GM23248 (cell line): ENCODE measurements around the gene SYPL2. TPM values are rescaled to one million over a fixed set of nuclear protein-coding genes. Genes with fewer than 3 reads are reported as not detected.

ENCODE experiments used
- DNase-seq: peaks from one replicate; pipeline ENCODE4 v3.0.0-alpha.2; 2015
- H2AFZ ChIP-seq: fragments of 200-600 bp; sonication (generic); 2 replicates; pipeline ENCODE4 v1.6.1; 2016; ENCODE audit warnings: antibody characterized with exemption
- H3F3A ChIP-seq: fragments of 200-600 bp; sonication (generic); 2 replicates; pipeline ENCODE4 v1.6.1; 2016; ENCODE audit warnings: mild to moderate bottlenecking, antibody characterized with exemption, mixed run types; ENCODE audit not compliant: insufficient read depth
- H3K27ac ChIP-seq: fragments of 200-600 bp; sonication (generic); 2 replicates; pipeline ENCODE4 v1.5.1; 2016; ENCODE audit warnings: mild to moderate bottlenecking
- H3K27me3 ChIP-seq: fragments of 200-600 bp; sonication (generic); replicated peaks from 2 replicates; pipeline ENCODE4 v1.6.1; 2016; ENCODE audit warnings: mild to moderate bottlenecking; ENCODE audit not compliant: insufficient read depth
- H3K36me3 ChIP-seq: fragments of 200-600 bp; sonication (generic); 2 replicates; pipeline ENCODE4 v1.6.1; 2016; ENCODE audit warnings: low read depth, mild to moderate bottlenecking
- H3K4me1 ChIP-seq: fragments of 200-600 bp; sonication (generic); 2 replicates; pipeline ENCODE4 v1.6.1; 2016; ENCODE audit warnings: mild to moderate bottlenecking; ENCODE audit not compliant: insufficient read depth
- H3K4me2 ChIP-seq: fragments of 200-600 bp; sonication (generic); one replicate; pipeline ENCODE4 v1.6.1; 2016; ENCODE audit warnings: mild to moderate bottlenecking; ENCODE audit not compliant: unreplicated experiment
- H3K4me3 ChIP-seq: fragments of 200-600 bp; sonication (generic); 2 replicates; pipeline ENCODE4 v1.5.1; 2016; ENCODE audit warnings: mild to moderate bottlenecking
- H3K79me2 ChIP-seq: fragments of 200-600 bp; sonication (generic); 2 replicates; pipeline ENCODE4 v1.6.1; 2016; ENCODE audit warnings: mild to moderate bottlenecking; ENCODE audit not compliant: insufficient read depth
- H3K9ac ChIP-seq: fragments of 200-600 bp; sonication (generic); 2 replicates; pipeline ENCODE4 v1.6.1; 2016; ENCODE audit warnings: mild to moderate bottlenecking
- H3K9me2 ChIP-seq: fragments of 200-600 bp; sonication (generic); 2 replicates; pipeline ENCODE4 v1.6.1; 2016; ENCODE audit warnings: mixed run types, mild to moderate bottlenecking, moderate library complexity; ENCODE audit not compliant: insufficient read depth
- H3K9me3 ChIP-seq: fragments of 200-600 bp; sonication (generic); one replicate; pipeline ENCODE4 v1.6.1; 2017; ENCODE audit warnings: low read depth
- H4K20me1 ChIP-seq: fragments of 200-600 bp; sonication (generic); 2 replicates; pipeline ENCODE4 v1.6.0; 2016; ENCODE audit not compliant: insufficient read depth
- EZH2 ChIP-seq: fragments of 200-600 bp; sonication (generic); IDR thresholded peaks from 2 replicates; pipeline ENCODE4 v1.6.1; 2018; ENCODE audit warnings: antibody characterized with exemption, mild to moderate bottlenecking; ENCODE audit not compliant: insufficient read depth, poor library complexity, severe bottlenecking
- EZH2phosphoT487 ChIP-seq: fragments of 200-600 bp; sonication (generic); IDR thresholded peaks from 2 replicates; pipeline ENCODE4 v1.6.1; 2018; ENCODE audit warnings: antibody characterized with exemption, moderate library complexity, mild to moderate bottlenecking, low read depth; ENCODE audit not compliant: insufficient read depth
- WGBS, 2 experiments: methylation state at CpG; one replicate each; pipeline ENCODE4 v1.1.6; 2015 to 2017; ENCODE audit warnings: low lambda C conversion rate in 2 of 2, low coverage in 1 of 2; ENCODE audit errors: missing lambda C conversion rate in 2 of 2; 5-methylcytosine and 5-hydroxymethylcytosine counted together
- in situ Hi-C: fragments of 300-500 bp; cut with MboI; formaldehyde crosslinking; loops from 2 replicates; pipeline ENCODE4 v1.15.0; 2020
- polyA plus RNA-seq: library from polyadenylated mRNA; unstranded; fragments of >200 nt; fragmentation: Nextera tagmentation; extraction: Ambion mirVana; gene quantifications from 2 replicates; pipeline ENCODE4 v1.2.1, GENCODE V29; 2016
- total RNA-seq: library from RNA; depleted of rRNA; stranded (reverse); fragments of >200 nt; shearing (Covaris generic); gene quantifications from 2 replicates; pipeline ENCODE4 v1.2.3, GENCODE V29; 2014

Gene SYPL2
- total and polyA plus RNA-seq, 2 experiments from 2014 or later, result 0.11 to 0.38 TPM

DNA sequence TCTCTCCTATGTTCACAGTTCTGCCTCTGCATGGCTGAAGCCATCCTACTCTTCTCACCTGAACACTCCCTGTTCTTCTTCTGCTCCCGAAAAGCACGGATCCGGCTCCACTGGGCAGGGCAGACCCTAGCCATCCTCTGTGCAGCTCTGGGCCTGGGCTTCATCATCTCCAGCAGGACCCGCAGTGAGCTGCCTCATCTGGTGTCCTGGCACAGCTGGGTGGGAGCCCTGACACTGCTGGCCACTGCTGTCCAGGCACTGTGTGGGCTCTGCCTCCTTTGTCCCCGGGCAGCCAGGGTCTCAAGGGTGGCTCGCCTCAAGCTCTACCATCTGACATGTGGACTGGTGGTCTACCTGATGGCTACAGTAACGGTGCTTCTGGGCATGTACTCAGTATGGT is 29.4 kb downstream of the SYPL2 start:
- DNase-seq, result no peak
- H3K4me2 ChIP-seq, result no peak overlapping the region
- H3F3A ChIP-seq, result peaks cover 7% of the 10 kb centered on the region; the same call in 1 of the 2 replicates
- no peaks in the 10 kb centered on the region for H3K9me3 ChIP-seq
- peaks cover 29% of the 10 kb centered on the region for H3K79me2 ChIP-seq
- in situ Hi-C loops, result no loop called here
- no peak for TF ChIP-seq EZH2phosphoT487
- no peak for TF ChIP-seq EZH2
- H4K20me1 ChIP-seq, result no peaks in the 10 kb centered on the region
- no peaks in the 10 kb centered on the region for H3K9me2 ChIP-seq
- no peak overlapping the region for H3K9ac ChIP-seq
- WGBS, 2 experiments, result 84 to 87% methylated on average over 7 of the region's 7 CpGs
- H2AFZ ChIP-seq, result no peak overlapping the region
- peaks cover 15% of the 10 kb centered on the region for H3K4me1 ChIP-seq
- no peak overlapping the region for H3K27ac ChIP-seq
- H3K4me3 ChIP-seq, result no peak overlapping the region
- H3K27me3 ChIP-seq, result no peaks in the 10 kb centered on the region
- 0 out of 2 replicates have a peak, but pooled peaks cover 5% of the 10 kb centered on the region for H3K36me3 ChIP-seq

DNA sequence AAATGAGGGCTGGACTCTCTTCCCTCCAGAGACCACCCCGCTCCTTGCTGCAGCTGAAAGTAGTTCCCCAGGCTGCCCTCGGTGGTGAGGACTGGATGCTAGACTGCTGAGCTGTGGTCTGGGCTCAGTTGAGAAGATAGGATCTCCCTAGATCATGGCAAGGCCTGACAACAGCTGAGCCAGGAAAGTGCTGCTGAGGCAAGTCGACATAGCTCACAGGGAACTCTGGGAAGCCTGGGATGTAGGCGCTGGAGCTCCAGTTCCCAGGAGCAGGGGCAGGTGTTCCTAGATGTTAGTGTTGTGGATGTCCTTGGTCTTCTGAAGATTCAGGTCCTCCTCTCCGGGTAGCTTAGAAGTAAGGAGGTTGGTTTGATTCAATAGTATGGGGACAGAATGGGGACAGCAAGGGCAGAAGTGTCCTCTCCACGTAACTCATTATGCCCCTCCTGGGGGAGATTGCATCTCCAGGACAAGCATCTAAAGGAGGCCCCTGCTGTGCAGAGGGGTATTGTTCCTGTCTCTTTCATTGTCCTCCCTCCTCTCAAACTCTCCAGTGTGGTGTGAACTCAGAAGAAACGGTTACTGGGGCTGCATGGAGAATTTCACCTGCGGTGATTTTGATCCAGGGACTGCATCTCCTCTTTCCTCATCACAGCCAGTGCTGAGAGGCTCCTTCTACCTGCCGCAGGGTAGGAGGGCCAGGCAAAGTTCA is 31.3 kb downstream of the SYPL2 start:
- no peak for DNase-seq

DNA sequence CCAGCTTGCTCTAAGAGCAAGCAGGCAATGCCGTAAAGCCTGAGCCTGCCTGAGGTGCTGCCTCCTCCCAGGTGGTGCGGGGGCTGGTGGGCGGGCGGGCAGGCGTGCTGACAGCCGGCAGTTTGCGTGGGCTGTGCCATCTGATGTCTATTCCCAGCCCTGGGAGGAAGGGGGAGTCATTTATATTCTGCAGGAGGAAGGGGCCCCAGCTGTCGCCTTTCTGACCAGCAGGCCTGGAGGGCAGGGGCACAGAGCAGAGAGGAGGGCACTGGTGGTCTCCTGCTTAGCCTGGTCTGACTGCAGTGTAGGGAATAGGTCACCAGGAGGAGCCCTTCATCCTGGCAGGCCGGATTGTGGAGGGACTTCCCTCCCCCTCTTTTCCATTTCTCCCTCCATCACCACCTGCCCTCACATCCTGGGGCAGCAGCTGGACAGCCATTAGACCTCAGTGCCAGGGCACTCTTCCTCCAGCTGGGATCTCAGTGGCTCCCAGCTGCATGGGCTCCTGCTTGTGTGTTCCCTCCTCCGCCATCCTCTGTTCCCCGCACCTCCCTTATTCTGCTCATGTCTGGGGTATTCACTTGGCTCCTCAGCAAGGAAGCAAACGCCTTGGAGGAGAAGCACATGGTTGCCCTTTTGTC is 31.9 kb downstream of the SYPL2 start:
- no peaks in the 10 kb centered on the region for H3K9me2 ChIP-seq
- in situ Hi-C loops, result no loop called here
- H3K9ac ChIP-seq, result no peak overlapping the region
- DNase-seq, result peak; percentile 54
- peaks cover 10% of the 10 kb centered on the region; the same call in 1 of the 2 replicates for H3F3A ChIP-seq
- no peak overlapping the region for H3K4me2 ChIP-seq
- peaks cover 29% of the 10 kb centered on the region for H3K79me2 ChIP-seq
- H2AFZ ChIP-seq, result no peak overlapping the region
- H3K4me1 ChIP-seq, result peaks cover 21% of the 10 kb centered on the region
- H3K36me3 ChIP-seq, result 0 out of 2 replicates have a peak, but pooled peaks cover 5% of the 10 kb centered on the region
- H3K27me3 ChIP-seq, result no peaks in the 10 kb centered on the region
- H3K9me3 ChIP-seq, result no peaks in the 10 kb centered on the region
- 72 to 77% methylated on average over 12 of the region's 12 CpGs for WGBS, 2 experiments
- H3K4me3 ChIP-seq, result no peak overlapping the region
- H3K27ac ChIP-seq, result no peak overlapping the region
- no peaks in the 10 kb centered on the region for H4K20me1 ChIP-seq
- no peak for TF ChIP-seq EZH2phosphoT487
- no peak for TF ChIP-seq EZH2

More for the DNA sequence above, 31.3 kb downstream of the SYPL2 start:
- Histone ChIP-seq H3K27me3 (no peaks in the 10 kb centered on the region), H3K36me3 (0 out of 2 replicates have a peak, but pooled peaks cover 5% of the 10 kb centered on the region), H3K9ac (no peak overlapping the region), H2AFZ (no peak overlapping the region), H3K9me3 (no peaks in the 10 kb centered on the region), H3K4me1 (peaks cover 25% of the 10 kb centered on the region), H3F3A (peaks cover 10% of the 10 kb centered on the region; the same call in 1 of the 2 replicates), H3K9me2 (no peaks in the 10 kb centered on the region), H3K4me3 (no peak overlapping the region), H3K79me2 (peaks cover 29% of the 10 kb centered on the region), H3K27ac (no peak overlapping the region), H4K20me1 (no peaks in the 10 kb centered on the region), H3K4me2 (no peak overlapping the region)
- WGBS, 2 experiments, result 71% methylated on average over 9 of the region's 9 CpGs
- in situ Hi-C loops, result no loop called here
- no peak for TF ChIP-seq EZH2phosphoT487
- no peak for TF ChIP-seq EZH2

DNA sequence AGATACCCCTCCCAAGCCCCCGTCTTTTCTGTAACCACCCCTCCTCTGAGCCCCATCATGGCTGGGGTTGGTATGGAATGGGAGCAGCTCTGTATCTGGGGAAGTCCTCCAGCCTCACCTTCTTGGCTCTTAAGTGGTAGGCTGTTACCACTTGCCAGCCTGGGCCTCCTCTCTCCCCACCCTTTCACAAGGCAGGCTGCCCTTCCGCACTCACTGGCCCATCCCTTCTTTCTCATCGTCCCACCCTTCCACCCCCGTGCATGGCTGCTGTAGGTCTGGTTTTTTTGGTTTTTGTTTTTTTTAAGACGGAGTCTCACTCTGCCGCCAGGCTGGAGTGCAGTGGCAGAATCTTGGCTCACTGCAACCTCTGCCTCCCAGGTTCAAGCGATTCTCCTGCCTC is 32.7 kb downstream of the SYPL2 start:
- no peak overlapping the region for H3K4me2 ChIP-seq
- no peak overlapping the region for H3K4me3 ChIP-seq
- peaks cover 10% of the 10 kb centered on the region; the same call in 1 of the 2 replicates for H3F3A ChIP-seq
- H3K79me2 ChIP-seq, result peaks cover 29% of the 10 kb centered on the region
- 77 to 79% methylated on average over 7 of the region's 7 CpGs for WGBS, 2 experiments
- no peak overlapping the region for H2AFZ ChIP-seq
- H3K9me3 ChIP-seq, result no peaks in the 10 kb centered on the region
- no peak for DNase-seq
- TF ChIP-seq EZH2, result no peak
- no peak overlapping the region for H3K9ac ChIP-seq
- H4K20me1 ChIP-seq, result no peaks in the 10 kb centered on the region
- in situ Hi-C loops, result no loop called here
- no peak overlapping the region for H3K27ac ChIP-seq
- 0 out of 2 replicates have a peak, but pooled peaks cover 5% of the 10 kb centered on the region for H3K36me3 ChIP-seq
- no peaks in the 10 kb centered on the region for H3K9me2 ChIP-seq
- H3K27me3 ChIP-seq, result no peaks in the 10 kb centered on the region
- peaks cover 21% of the 10 kb centered on the region for H3K4me1 ChIP-seq
